K562 (cell line): ENCODE measurements around the gene TRMT1. TPM values are rescaled to one million over a fixed set of nuclear protein-coding genes. Genes with fewer than 3 reads are reported as not detected.

Experiments
- ARHGAP35 ChIP-seq: fragments of 450-650 bp; IDR thresholded peaks from 2 replicates; pipeline ENCODE4 v1.6.1; 2018; ENCODE audit not compliant: partially characterized antibody
- EWSR1 ChIP-seq: fragments of 450-650 bp; IDR thresholded peaks from 2 replicates; pipeline ENCODE4 v1.6.1; 2018; ENCODE audit warnings: borderline replicate concordance, mild to moderate bottlenecking, low read depth, moderate library complexity; ENCODE audit not compliant: partially characterized antibody
- FOXJ2 ChIP-seq: fragments of 200-800 bp; sonication (Bioruptor generic); IDR thresholded peaks from 2 replicates; pipeline ENCODE4 v1.6.1; 2016; ENCODE audit warnings: missing genetic modification characterization, missing compliant biosample characterization
- KAT2B ChIP-seq: IDR thresholded peaks from one replicate; pipeline ENCODE4 v1.6.1; 2012; ENCODE audit warnings: low read depth, mild to moderate bottlenecking, control low read depth, inconsistent platforms, low read length, moderate library complexity
- MAFG ChIP-seq: fragments of 450-650 bp; conservative IDR thresholded peaks from 2 replicates; pipeline ENCODE4 v1.6.1; 2016; ENCODE audit warnings: missing genetic modification characterization, missing compliant biosample characterization
- MBD2 ChIP-seq: sonication (generic); IDR thresholded peaks from 2 replicates; pipeline ENCODE4 v1.6.1; 2016; ENCODE audit warnings: low read depth, borderline replicate concordance
- MCM5 ChIP-seq: fragments of 450-650 bp; IDR thresholded peaks from 2 replicates; pipeline ENCODE4 v1.6.1; 2016; ENCODE audit warnings: low read depth
- POLR3A ChIP-seq: IDR thresholded peaks from 2 replicates; pipeline ENCODE4 v1.6.1; 2011; ENCODE audit warnings: borderline replicate concordance, mild to moderate bottlenecking, moderate library complexity; ENCODE audit not compliant: insufficient read length, insufficient read depth; ENCODE audit errors: extremely low read depth
- SOX6 ChIP-seq: fragments of 450-650 bp; IDR thresholded peaks from 2 replicates; pipeline ENCODE4 v1.6.1; 2014; ENCODE audit warnings: mild to moderate bottlenecking
- TRIM28 ChIP-seq: fragments of 450-650 bp; IDR thresholded peaks from 2 replicates; pipeline ENCODE4 v1.6.1; 2017
- ZBED1 ChIP-seq: IDR thresholded peaks from 2 replicates; pipeline ENCODE4 v1.6.1; 2014
- ZNF224 ChIP-seq: sonication (generic); formaldehyde crosslinking; IDR thresholded peaks from 2 replicates; pipeline ENCODE4 v1.8.0; 2022; ENCODE audit warnings: mild to moderate bottlenecking, missing genetic modification reagents
- ZNF316 ChIP-seq: fragments of 450-650 bp; IDR thresholded peaks from 2 replicates; pipeline ENCODE4 v1.6.1; 2016
- ZNF785 ChIP-seq: fragments of 250-450 bp; sonication (Bioruptor Pico); IDR thresholded peaks from 2 replicates; pipeline ENCODE4 v1.4.0; 2020; ENCODE audit warnings: mild to moderate bottlenecking
- polyA plus RNA-seq, 8 experiments: library from polyadenylated mRNA; depleted of rRNA in 4 of 8; stranded (reverse) in 5 of 8; unstranded in 3 of 8; fragments of >200 nt; fragmentation: Nextera tagmentation in 2 of 8; fragmentation: Illumina TruSeq in 1 of 8; extraction: Ambion mirVana in 2 of 8; extraction: Trizol in 1 of 8; gene quantifications; 2 replicates each; pipeline versions ENCODE4 v1.2.1 to v1.2.3, GENCODE V29; 2011 to 2014; ENCODE audit warnings: inconsistent platforms in 1 of 8, missing spikeins in 1 of 8
- total RNA-seq, 7 experiments: library from RNA; depleted of rRNA in 6 of 7; stranded (reverse); fragments of >200 nt in 6 of 7; fragmentation: Illumina TruSeq in 2 of 7; extraction: Trizol in 2 of 7; gene quantifications; 2 replicates each; pipeline versions ENCODE4 v1.2.1 to v1.2.3, GENCODE V29; 2011 to 2021; ENCODE audit warnings: low replicate concordance in 1 of 7
- TF ChIP-seq, protein P1 (sequence below): fragments of 450-650 bp; formaldehyde crosslinking; IDR thresholded peaks from 2 replicates; pipeline ENCODE4 v1.4.0; 2020; ENCODE audit warnings: mild to moderate bottlenecking, mixed read lengths
- TF ChIP-seq, protein P2 (sequence below): fragments of 450-650 bp; IDR thresholded peaks from 2 replicates; pipeline ENCODE4 v1.6.1; 2016; ENCODE audit warnings: mild to moderate bottlenecking
- TF ChIP-seq, protein P3 (sequence below), 2 experiments: fragments of 450-650 bp; conservative IDR thresholded peaks; 2 replicates each; pipeline ENCODE4 v1.6.1; 2017; ENCODE audit warnings: mild to moderate bottlenecking in 2 of 2, moderate library complexity in 2 of 2
- TF ChIP-seq, protein P4 (sequence below): fragments of 450-650 bp; IDR thresholded peaks from 2 replicates; pipeline ENCODE4 v1.6.1; 2017; ENCODE audit warnings: mild to moderate bottlenecking, moderate library complexity
- TF ChIP-seq, protein P5 (sequence below): sonication (generic); formaldehyde crosslinking; IDR thresholded peaks from 2 replicates; pipeline ENCODE4 v1.9.0; 2022; ENCODE audit warnings: mild to moderate bottlenecking, missing genetic modification reagents
- TF ChIP-seq, protein P6 (sequence below): IDR thresholded peaks from 2 replicates; pipeline ENCODE4 v1.6.1; 2014; ENCODE audit warnings: antibody characterized with exemption

Gene TRMT1
- total and polyA plus RNA-seq, 9 of the 15 experiments (the other 6 are each of a cell fraction or from before 2014, with no cell fraction given): 5.8 to 158 (median 54.3) TPM

GRCh38 chr19:13152974-13153568 lies 36.5 kb upstream of the TRMT1 start (continued):
- TF ChIP-seq, protein P1, sequence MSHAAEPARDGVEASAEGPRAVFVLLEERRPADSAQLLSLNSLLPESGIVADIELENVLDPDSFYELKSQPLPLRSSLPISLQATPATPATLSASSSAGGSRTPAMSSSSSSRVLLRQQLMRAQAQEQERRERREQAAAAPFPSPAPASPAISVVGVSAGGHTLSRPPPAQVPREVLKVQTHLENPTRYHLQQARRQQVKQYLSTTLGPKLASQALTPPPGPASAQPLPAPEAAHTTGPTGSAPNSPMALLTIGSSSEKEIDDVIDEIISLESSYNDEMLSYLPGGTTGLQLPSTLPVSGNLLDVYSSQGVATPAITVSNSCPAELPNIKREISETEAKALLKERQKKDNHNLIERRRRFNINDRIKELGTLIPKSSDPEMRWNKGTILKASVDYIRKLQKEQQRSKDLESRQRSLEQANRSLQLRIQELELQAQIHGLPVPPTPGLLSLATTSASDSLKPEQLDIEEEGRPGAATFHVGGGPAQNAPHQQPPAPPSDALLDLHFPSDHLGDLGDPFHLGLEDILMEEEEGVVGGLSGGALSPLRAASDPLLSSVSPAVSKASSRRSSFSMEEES: no peak
- TF ChIP-seq, protein P2, sequence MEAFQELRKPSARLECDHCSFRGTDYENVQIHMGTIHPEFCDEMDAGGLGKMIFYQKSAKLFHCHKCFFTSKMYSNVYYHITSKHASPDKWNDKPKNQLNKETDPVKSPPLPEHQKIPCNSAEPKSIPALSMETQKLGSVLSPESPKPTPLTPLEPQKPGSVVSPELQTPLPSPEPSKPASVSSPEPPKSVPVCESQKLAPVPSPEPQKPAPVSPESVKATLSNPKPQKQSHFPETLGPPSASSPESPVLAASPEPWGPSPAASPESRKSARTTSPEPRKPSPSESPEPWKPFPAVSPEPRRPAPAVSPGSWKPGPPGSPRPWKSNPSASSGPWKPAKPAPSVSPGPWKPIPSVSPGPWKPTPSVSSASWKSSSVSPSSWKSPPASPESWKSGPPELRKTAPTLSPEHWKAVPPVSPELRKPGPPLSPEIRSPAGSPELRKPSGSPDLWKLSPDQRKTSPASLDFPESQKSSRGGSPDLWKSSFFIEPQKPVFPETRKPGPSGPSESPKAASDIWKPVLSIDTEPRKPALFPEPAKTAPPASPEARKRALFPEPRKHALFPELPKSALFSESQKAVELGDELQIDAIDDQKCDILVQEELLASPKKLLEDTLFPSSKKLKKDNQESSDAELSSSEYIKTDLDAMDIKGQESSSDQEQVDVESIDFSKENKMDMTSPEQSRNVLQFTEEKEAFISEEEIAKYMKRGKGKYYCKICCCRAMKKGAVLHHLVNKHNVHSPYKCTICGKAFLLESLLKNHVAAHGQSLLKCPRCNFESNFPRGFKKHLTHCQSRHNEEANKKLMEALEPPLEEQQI: no peak
- TF ChIP-seq MCM5: no peak
- TF ChIP-seq POLR3A: no peak
- TF ChIP-seq ZNF224: 0 out of 2 replicates have a peak, but pooled peaks have one; percentile 46
- peak; percentile 95 for TF ChIP-seq ZBED1
- no peak for TF ChIP-seq ZNF316
- peak; percentile 62 for TF ChIP-seq ARHGAP35
- 0 out of 2 replicates have a peak, but pooled peaks have one; percentile 16 for TF ChIP-seq SOX6
- no peak for TF ChIP-seq MAFG (tag)
- TF ChIP-seq, protein P3, sequence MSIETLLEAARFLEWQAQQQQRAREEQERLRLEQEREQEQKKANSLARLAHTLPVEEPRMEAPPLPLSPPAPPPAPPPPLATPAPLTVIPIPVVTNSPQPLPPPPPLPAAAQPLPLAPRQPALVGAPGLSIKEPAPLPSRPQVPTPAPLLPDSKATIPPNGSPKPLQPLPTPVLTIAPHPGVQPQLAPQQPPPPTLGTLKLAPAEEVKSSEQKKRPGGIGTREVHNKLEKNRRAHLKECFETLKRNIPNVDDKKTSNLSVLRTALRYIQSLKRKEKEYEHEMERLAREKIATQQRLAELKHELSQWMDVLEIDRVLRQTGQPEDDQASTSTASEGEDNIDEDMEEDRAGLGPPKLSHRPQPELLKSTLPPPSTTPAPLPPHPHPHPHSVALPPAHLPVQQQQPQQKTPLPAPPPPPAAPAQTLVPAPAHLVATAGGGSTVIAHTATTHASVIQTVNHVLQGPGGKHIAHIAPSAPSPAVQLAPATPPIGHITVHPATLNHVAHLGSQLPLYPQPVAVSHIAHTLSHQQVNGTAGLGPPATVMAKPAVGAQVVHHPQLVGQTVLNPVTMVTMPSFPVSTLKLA (conservative IDR thresholded peaks at IDR 0.05): peak; percentile 1 to 55; a peak in 3 of 4 replicates
- peak; percentile 89 for TF ChIP-seq MBD2
- TF ChIP-seq, protein P4, sequence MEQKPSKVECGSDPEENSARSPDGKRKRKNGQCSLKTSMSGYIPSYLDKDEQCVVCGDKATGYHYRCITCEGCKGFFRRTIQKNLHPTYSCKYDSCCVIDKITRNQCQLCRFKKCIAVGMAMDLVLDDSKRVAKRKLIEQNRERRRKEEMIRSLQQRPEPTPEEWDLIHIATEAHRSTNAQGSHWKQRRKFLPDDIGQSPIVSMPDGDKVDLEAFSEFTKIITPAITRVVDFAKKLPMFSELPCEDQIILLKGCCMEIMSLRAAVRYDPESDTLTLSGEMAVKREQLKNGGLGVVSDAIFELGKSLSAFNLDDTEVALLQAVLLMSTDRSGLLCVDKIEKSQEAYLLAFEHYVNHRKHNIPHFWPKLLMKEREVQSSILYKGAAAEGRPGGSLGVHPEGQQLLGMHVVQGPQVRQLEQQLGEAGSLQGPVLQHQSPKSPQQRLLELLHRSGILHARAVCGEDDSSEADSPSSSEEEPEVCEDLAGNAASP: no peak
- TF ChIP-seq, protein P5, sequence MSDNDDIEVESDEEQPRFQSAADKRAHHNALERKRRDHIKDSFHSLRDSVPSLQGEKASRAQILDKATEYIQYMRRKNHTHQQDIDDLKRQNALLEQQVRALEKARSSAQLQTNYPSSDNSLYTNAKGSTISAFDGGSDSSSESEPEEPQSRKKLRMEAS (CRISPR knock-in tag): peak; percentile 62; the same call in 1 of the 2 replicates
- TF ChIP-seq ZNF785 (CRISPR knock-in tag): no peak
- no peak for TF ChIP-seq KAT2B
- TF ChIP-seq, protein P6, sequence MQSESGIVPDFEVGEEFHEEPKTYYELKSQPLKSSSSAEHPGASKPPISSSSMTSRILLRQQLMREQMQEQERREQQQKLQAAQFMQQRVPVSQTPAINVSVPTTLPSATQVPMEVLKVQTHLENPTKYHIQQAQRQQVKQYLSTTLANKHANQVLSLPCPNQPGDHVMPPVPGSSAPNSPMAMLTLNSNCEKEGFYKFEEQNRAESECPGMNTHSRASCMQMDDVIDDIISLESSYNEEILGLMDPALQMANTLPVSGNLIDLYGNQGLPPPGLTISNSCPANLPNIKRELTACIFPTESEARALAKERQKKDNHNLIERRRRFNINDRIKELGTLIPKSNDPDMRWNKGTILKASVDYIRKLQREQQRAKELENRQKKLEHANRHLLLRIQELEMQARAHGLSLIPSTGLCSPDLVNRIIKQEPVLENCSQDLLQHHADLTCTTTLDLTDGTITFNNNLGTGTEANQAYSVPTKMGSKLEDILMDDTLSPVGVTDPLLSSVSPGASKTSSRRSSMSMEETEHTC: peak; percentile 45; the same call in 1 of the 2 replicates
- TF ChIP-seq EWSR1: no peak
- TF ChIP-seq FOXJ2: no peak
- TF ChIP-seq TRIM28: no peak
